ENCODE data around the gene NR3C2. TPM values are rescaled to one million over a fixed set of nuclear protein-coding genes. Genes with fewer than 3 reads are reported as not detected.

Gene NR3C2
- total RNA-seq, 2 experiments from 2014 or later = 4.2 to 4.3 TPM

DNA sequence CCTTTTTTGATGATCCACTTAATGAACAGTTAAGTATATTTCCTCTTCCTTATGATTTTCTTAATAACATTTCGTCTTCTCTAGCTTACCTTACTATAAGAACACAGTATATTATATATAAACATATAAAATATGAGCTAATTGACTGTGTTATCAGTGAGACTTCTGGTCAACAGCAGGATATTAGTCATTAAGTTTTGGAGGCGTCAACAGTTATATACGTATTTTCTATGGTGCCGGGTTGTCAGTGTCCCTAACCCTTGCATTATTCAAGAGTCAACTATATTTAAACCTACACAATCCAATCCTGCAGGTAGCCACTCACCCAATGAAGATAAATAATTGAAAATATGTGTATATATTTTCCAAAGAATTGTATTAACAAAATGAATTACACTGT is 88.0 kb downstream of the NR3C2 start:
- H3K36me3 Mint-ChIP-seq = no peaks in the 10 kb centered on the region
- no peak for DNase-seq

DNA sequence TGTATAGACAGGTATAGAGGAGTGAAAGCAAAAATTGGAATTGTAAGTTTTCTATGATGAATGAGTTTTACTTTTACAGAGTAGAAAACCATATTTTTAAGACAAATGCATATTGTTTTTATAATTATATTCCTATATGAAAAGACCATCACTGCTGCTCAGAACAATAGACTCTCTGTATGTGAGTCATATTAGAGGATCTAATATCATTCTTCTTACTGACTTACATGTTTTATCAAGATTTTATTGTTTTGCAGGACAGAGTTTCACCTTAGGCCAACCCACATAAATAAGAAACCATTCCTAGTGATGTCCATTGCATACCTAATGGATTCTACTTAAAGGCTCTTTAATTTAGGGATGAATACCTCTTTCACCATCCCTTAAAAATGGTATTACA is 88.6 kb downstream of the NR3C2 start:
- ChIA-PET POLR2A (no interaction called here), CTCF (no interaction called here)
- intact Hi-C loops (cut with micrococcal nuclease) = no loop called here
- Mint-ChIP-seq H3K36me3 (no peaks in the 10 kb centered on the region), H3K27ac (no peak overlapping the region), H3K9me3 (no peaks in the 10 kb centered on the region), H3K27me3 (no peaks in the 10 kb centered on the region), H3K4me3 (no peak overlapping the region), H3K4me1 (ENCODE audit: low read depth) (peaks cover 29% of the 10 kb centered on the region)
- DNase-seq = no peak

More for the DNA sequence above, 88.0 kb downstream of the NR3C2 start:
- H3K4me1 Mint-ChIP-seq (ENCODE audit: low read depth) = peaks cover 28% of the 10 kb centered on the region
- intact Hi-C loops (cut with micrococcal nuclease) = no loop called here
- POLR2A ChIA-PET = no interaction called here
- H3K9me3 Mint-ChIP-seq = no peaks in the 10 kb centered on the region
- CTCF ChIA-PET = no interaction called here
- no peaks in the 10 kb centered on the region for H3K27me3 Mint-ChIP-seq
- no peak overlapping the region for H3K27ac Mint-ChIP-seq
- no peak overlapping the region for H3K4me3 Mint-ChIP-seq

DNA sequence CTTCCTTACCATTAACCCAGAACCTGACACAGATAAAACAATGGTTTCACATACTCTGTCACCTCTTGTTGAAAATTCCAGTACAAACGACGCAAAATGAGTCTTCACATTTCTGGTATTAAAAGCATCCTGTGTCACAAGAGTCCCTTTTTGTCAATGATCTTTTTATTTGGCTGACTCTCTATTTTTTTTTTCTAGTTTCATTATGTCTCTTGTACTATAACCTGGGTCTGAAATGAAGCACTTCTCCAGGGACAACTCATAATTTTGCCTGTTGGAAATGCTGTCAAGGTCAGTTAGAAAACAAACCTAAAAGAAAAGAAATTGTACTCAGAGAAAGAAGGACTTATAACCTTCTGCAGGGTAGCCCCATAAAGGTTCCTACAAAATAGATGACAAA is 93.1 kb downstream of the NR3C2 start:
- Mint-ChIP-seq H3K4me1 (ENCODE audit: low read depth) (peaks cover 31% of the 10 kb centered on the region), H3K27ac (no peak overlapping the region), H3K4me3 (no peak overlapping the region), H3K27me3 (no peaks in the 10 kb centered on the region), H3K36me3 (no peaks in the 10 kb centered on the region), H3K9me3 (no peaks in the 10 kb centered on the region)
- DNase-seq = no peak
- CTCF ChIA-PET = no interaction called here
- POLR2A ChIA-PET = no interaction called here
- intact Hi-C loops (cut with micrococcal nuclease) = no loop called here

DNA sequence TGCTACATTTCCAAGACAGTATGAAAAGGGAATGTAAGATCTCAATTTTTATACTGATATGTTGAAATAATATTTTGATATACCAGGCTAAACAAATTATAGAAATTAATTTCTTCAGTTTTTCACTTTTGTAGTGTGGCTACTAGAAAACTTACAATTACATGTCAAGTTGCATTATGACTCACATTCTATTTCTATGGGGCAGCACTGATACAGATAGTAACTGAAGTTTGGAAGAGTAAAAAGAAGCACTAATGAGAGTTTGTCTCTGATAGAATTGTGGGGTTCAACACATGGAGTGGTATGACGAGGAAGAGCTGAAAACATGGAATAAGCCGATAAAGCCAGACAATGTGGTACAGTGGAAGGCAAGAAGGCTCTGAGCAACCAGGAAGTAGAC is 95.6 kb downstream of the NR3C2 start:
- no peaks in the 10 kb centered on the region for H3K36me3 Mint-ChIP-seq
- H3K27me3 Mint-ChIP-seq = no peaks in the 10 kb centered on the region
- CTCF ChIA-PET = no interaction called here
- H3K4me3 Mint-ChIP-seq = no peak overlapping the region
- no peak overlapping the region for H3K27ac Mint-ChIP-seq
- no peak for DNase-seq
- intact Hi-C loops (cut with micrococcal nuclease) = no loop called here
- H3K9me3 Mint-ChIP-seq = no peaks in the 10 kb centered on the region
- H3K4me1 Mint-ChIP-seq (ENCODE audit: low read depth) = peaks cover 29% of the 10 kb centered on the region
- POLR2A ChIA-PET = no interaction called here

DNA sequence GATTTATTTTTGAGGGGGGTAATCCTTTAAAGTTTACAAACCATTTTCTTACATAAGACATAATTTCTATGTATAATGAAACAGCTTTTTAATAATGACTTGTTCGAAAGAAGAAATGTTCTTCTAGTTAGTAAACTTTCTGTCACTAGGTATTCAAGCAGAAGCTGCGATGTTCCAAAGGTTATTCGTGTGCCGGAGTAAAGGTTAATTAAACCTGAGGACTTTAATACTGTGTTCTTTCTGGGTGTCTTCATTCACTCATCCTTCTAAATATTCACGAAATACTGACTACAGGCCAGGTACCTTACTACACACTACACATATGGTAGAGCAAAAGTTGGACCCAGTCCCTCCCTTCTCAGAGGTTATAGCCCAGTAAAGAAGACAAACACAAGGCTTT is 96.7 kb downstream of the NR3C2 start:
- H3K4me3 Mint-ChIP-seq = no peak overlapping the region
- H3K9me3 Mint-ChIP-seq = peaks cover 3% of the 10 kb centered on the region
- H3K27ac Mint-ChIP-seq = no peak overlapping the region
- intact Hi-C loops (cut with micrococcal nuclease) = no loop called here
- DNase-seq = no peak
- CTCF ChIA-PET = no interaction called here
- no peaks in the 10 kb centered on the region for H3K27me3 Mint-ChIP-seq
- peaks cover 29% of the 10 kb centered on the region for H3K4me1 Mint-ChIP-seq (ENCODE audit: low read depth)
- H3K36me3 Mint-ChIP-seq = no peaks in the 10 kb centered on the region
- POLR2A ChIA-PET = no interaction called here

DNA sequence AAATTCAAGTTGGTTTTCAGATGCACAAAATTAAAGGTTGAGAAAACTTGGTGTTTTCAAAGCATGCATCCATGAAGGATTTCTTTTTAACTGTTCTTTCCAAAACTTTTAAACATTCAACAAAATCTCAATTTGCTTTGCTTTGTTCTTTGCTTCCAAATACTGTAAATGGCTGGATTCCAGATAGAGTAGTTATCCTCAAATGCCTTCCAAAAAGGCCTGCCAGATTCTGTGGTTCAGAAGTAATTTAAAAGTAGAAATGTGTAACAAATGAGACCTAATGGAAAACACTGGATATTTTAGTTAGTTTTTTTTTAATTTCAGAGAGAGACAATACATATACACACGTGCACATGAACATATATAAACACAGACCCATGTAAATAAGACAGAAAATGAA is 97.3 kb downstream of the NR3C2 start:
- H3K36me3 Mint-ChIP-seq = peaks cover 5% of the 10 kb centered on the region
- H3K27ac Mint-ChIP-seq = no peak overlapping the region
- CTCF ChIA-PET = no interaction called here
- DNase-seq = no peak
- H3K4me3 Mint-ChIP-seq = no peak overlapping the region
- intact Hi-C loops (cut with micrococcal nuclease) = no loop called here
- no peaks in the 10 kb centered on the region for H3K27me3 Mint-ChIP-seq
- POLR2A ChIA-PET = no interaction called here
- peaks cover 29% of the 10 kb centered on the region for H3K4me1 Mint-ChIP-seq (ENCODE audit: low read depth)
- H3K9me3 Mint-ChIP-seq = peaks cover 9% of the 10 kb centered on the region

DNA sequence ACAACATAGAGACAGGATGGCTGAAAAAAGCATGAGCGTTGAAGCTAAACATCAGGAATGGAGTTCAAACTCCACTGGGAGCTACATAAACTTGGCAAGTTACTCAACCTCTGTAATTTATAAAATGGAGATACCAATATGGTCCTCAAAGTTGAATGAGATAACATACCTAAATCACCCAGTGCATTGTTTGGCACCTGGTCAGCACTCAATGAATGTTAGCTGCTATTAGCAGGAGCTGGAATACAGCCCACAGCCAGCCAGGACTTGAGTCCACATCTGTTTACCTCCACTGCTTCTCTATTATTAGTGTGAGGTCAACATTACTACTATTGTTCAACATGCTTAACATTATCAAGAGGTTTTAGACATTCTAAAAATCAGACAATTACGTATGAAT is 97.9 kb downstream of the NR3C2 start:
- H3K27me3 Mint-ChIP-seq = no peaks in the 10 kb centered on the region
- no peak overlapping the region for H3K4me3 Mint-ChIP-seq
- CTCF ChIA-PET = no interaction called here
- POLR2A ChIA-PET = no interaction called here
- intact Hi-C loops (cut with micrococcal nuclease) = no loop called here
- peaks cover 25% of the 10 kb centered on the region for H3K4me1 Mint-ChIP-seq (ENCODE audit: low read depth)
- no peak for DNase-seq
- no peak overlapping the region for H3K27ac Mint-ChIP-seq
- peaks cover 10% of the 10 kb centered on the region for H3K36me3 Mint-ChIP-seq
- H3K9me3 Mint-ChIP-seq = peaks cover 15% of the 10 kb centered on the region

DNA sequence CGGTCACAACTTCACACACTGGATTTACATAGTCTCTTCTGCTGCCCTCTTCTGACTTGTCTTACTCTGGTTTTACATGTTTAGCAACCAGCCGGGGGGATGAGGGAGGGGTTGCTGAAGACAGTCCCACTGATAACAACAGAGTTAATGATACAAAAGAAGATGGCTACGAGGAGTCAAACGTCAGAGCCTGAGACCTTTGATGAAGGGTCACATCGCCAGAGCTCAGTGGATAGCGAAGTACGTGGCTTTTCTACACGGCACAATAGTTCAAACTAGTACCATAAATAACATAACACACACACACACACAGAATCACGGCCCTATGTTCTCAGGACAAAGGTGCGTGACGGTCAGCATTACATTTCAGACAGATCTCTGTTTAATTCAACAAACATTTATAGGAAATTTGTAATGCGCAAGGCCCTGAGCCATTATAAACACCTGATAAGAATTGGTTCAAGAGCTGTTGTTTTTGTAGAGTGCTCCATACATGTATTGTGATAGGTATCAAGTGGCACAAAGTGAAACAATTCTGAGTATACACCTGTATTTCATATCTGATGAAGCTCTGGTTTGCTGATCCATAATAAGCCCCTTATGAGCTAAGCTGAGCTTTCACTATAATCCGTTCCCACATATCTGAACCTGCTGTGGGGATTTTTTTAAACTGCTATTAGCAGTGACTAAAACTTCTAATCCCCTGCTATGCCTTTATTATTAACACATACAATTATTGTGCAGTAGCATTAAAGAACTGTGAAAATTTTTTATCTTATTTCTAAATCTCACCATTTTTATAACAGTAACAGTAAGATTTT is 100.0 kb downstream of the NR3C2 start:
- H3K36me3 Mint-ChIP-seq = peaks cover 10% of the 10 kb centered on the region
- CTCF ChIA-PET = interaction anchor here (0.6 kb wide), 2 partner anchors 88 to 105 kb away, joined by 3 to 4 read pairs; no protein-coding TSS in a partner anchor
- no peak overlapping the region for H3K27ac Mint-ChIP-seq
- POLR2A ChIA-PET = no interaction called here
- H3K4me3 Mint-ChIP-seq = no peak overlapping the region
- intact Hi-C loops (cut with micrococcal nuclease) = no loop called here
- peaks cover 15% of the 10 kb centered on the region for H3K9me3 Mint-ChIP-seq
- H3K4me1 Mint-ChIP-seq (ENCODE audit: low read depth) = peaks cover 8% of the 10 kb centered on the region
- H3K27me3 Mint-ChIP-seq = no peaks in the 10 kb centered on the region
- DNase-seq = no peak

DNA sequence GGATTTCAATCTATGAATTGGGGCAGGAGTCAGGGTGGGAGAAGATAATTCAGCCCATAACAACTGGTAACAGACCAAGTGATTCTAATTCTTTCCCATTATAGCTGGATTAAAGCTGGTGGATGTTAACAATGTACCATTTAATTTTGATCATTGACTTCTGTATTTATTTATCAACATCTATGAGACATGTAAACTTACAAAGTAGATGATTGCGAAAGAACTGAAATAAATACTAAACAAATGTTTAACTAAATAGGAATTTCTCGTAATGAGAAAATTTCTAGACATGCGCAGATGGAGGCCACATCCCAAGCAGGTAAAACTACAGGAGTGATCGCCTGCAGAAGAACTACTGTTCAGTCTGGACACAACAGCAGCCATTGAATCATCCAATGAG is 107.1 kb downstream of the NR3C2 start:
- CTCF ChIA-PET = no interaction called here
- peaks cover 7% of the 10 kb centered on the region for H3K36me3 Mint-ChIP-seq
- H3K27ac Mint-ChIP-seq = no peak overlapping the region
- H3K4me3 Mint-ChIP-seq = no peak overlapping the region
- no peaks in the 10 kb centered on the region for H3K27me3 Mint-ChIP-seq
- H3K4me1 Mint-ChIP-seq (ENCODE audit: low read depth) = peaks cover 2% of the 10 kb centered on the region
- peaks cover 8% of the 10 kb centered on the region for H3K9me3 Mint-ChIP-seq
- POLR2A ChIA-PET = no interaction called here
- intact Hi-C loops (cut with micrococcal nuclease) = no loop called here
- no peak for DNase-seq

DNA sequence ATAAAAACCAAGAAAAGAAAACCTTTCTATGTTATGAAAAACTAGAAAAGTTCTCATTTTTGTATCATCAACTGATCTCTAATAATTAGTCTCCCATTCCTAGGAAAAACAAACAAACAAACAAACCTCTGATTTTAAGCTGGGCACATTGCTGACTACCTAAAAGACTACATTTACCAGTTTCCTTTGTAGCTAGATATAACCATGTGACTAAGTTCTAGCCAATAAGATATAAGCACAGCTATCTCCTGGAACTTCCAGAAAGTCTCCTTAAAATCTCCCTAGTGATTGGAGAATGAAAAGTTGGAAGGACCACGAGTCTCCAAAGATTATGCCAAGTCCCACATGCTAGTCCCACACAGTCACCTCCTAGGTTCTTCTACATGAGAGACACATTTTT is 108.9 kb downstream of the NR3C2 start:
- Mint-ChIP-seq H3K27ac (no peak overlapping the region), H3K9me3 (no peaks in the 10 kb centered on the region), H3K4me3 (no peak overlapping the region), H3K4me1 (ENCODE audit: low read depth) (peaks cover 2% of the 10 kb centered on the region), H3K36me3 (no peaks in the 10 kb centered on the region), H3K27me3 (no peaks in the 10 kb centered on the region)
- DNase-seq = no peak
- POLR2A ChIA-PET = no interaction called here
- intact Hi-C loops (cut with micrococcal nuclease) = no loop called here
- CTCF ChIA-PET = interaction anchor here (0.6 kb wide), 1 partner anchor 127 kb away, joined by 3 read pairs; no protein-coding TSS in a partner anchor

DNA sequence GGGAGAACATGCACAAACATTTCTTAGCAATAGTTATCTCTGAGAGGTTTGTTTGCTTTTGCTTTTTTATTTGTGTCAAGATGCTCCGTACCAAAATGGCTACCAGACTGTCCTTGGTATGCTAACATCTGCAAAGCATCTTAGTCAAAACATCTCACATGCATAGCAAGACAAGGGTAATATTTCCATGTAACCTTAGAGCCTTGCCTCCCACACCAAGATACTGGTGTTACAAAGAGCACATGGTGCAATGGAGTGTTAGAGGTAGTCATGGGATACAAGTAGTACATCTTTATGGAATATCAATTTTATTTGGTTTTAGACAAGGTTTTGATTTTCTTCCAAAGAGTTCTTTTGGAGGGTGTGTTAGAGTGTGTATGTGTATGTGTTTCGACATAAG is 109.7 kb downstream of the NR3C2 start:
- H3K4me3 Mint-ChIP-seq = no peak overlapping the region
- no peak overlapping the region for H3K27ac Mint-ChIP-seq
- POLR2A ChIA-PET = no interaction called here
- CTCF ChIA-PET = no interaction called here
- H3K4me1 Mint-ChIP-seq (ENCODE audit: low read depth) = peaks cover 9% of the 10 kb centered on the region
- H3K27me3 Mint-ChIP-seq = no peaks in the 10 kb centered on the region
- H3K9me3 Mint-ChIP-seq = no peaks in the 10 kb centered on the region
- no peak for DNase-seq
- no peaks in the 10 kb centered on the region for H3K36me3 Mint-ChIP-seq
- intact Hi-C loops (cut with micrococcal nuclease) = no loop called here

DNA sequence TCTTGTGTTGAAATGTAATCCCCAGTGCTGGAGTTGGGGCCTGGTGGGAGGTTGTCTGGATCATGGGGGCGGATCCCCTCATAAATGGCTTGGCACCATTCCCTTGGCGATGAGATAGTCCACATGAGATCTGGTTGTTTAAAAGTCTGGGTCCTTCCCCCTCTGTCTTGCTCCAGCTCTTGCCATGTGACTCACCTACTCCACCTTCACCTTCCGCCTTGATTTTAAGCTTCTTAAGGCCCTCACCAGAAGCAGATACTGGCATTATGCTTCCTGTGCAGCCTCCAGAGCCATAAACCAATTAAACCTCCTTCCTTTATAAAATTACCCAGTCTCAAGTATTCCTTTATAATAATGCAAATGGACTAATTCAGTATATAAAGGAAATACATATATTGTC is 111.5 kb downstream of the NR3C2 start:
- no peak overlapping the region for H3K4me3 Mint-ChIP-seq
- ChIA-PET CTCF (no interaction called here), POLR2A (no interaction called here)
- intact Hi-C loops (cut with micrococcal nuclease) = no loop called here
- DNase-seq = no peak
- no peaks in the 10 kb centered on the region for H3K36me3 Mint-ChIP-seq
- no peaks in the 10 kb centered on the region for H3K27me3 Mint-ChIP-seq
- peaks cover 12% of the 10 kb centered on the region for H3K4me1 Mint-ChIP-seq (ENCODE audit: low read depth)
- H3K9me3 Mint-ChIP-seq = no peaks in the 10 kb centered on the region
- H3K27ac Mint-ChIP-seq = no peak overlapping the region

DNA sequence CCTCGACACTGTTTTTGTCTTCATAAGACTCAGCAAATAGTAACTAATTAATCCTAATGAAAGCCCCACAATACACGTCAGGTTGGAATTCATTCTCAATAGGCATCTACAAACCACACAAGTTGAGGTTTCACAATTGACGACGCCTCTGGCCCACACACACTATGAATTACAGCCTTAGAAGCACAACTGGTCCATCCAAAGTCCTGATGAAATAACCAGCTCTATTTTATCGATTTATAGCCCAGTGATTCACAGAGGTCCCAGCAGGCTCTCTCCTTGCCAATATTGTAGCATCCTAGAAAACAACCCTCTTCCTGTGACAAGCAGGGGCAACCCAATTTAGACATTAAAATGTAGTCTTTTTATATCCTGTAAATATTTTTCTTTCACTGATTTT is 112.1 kb downstream of the NR3C2 start:
- H3K9me3 Mint-ChIP-seq = no peaks in the 10 kb centered on the region
- H3K4me3 Mint-ChIP-seq = no peak overlapping the region
- intact Hi-C loops (cut with micrococcal nuclease) = no loop called here
- no peak overlapping the region for H3K27ac Mint-ChIP-seq
- no peaks in the 10 kb centered on the region for H3K27me3 Mint-ChIP-seq
- CTCF ChIA-PET = no interaction called here
- POLR2A ChIA-PET = no interaction called here
- peaks cover 15% of the 10 kb centered on the region for H3K4me1 Mint-ChIP-seq (ENCODE audit: low read depth)
- no peak for DNase-seq
- no peaks in the 10 kb centered on the region for H3K36me3 Mint-ChIP-seq

Data from activated CD4-positive, alpha-beta memory T cell treated with anti-CD3 and anti-CD28 coated beads for 36 hours (primary cell).